ENCODE data around the gene ZNF80. TPM values are rescaled to one million over a fixed set of nuclear protein-coding genes. Genes with fewer than 3 reads are reported as not detected.

The ZNF80 gene
- total and polyA plus RNA-seq, 4 donors = 0.05 TPM; not detected in 3

Other genes starting within 250 kb of the ZNF80 start
- gene CCDC191, start 181.1 kb downstream of the ZNF80 start, total RNA-seq = 10 to 100 TPM in 1 of 2 donors, 1 to 10 TPM in 1; 7.7 to 15.3 TPM
- gene CCDC191, start 181.1 kb downstream of the ZNF80 start, polyA plus RNA-seq = 1 to 10 TPM; 2.5 to 3.5 TPM
- 10 to 100 TPM; 25.5 to 33.0 TPM for gene QTRT2, start 180.8 kb downstream of the ZNF80 start, total RNA-seq
- gene QTRT2, start 180.8 kb downstream of the ZNF80 start, polyA plus RNA-seq = 10 to 100 TPM in 1 of 2 donors, 1 to 10 TPM in 1; 5.3 to 11.5 TPM
- gene DRD3, start 58.5 kb downstream of the ZNF80 start, total RNA-seq = not detected
- gene DRD3, start 58.5 kb downstream of the ZNF80 start, polyA plus RNA-seq = not detected
- gene TIGIT, start 56.5 kb upstream of the ZNF80 start, total RNA-seq = under 1 TPM; 0.37 to 0.67 TPM
- gene TIGIT, start 56.5 kb upstream of the ZNF80 start, polyA plus RNA-seq = 1 to 10 TPM in 1 of 2 donors, under 1 TPM in 1; 0.37 to 1.1 TPM